ENCODE data around the gene TRAF1.

Gene TRAF1

GRCh38 chr9:120875954-120876841 lies 50.4 kb downstream of the TRAF1 start:
- peak overlapping the region; percentile 75 for H3K4me3 ChIP-seq (ENCODE audit: low read length)
- no peak; the same call in 1 of the 2 replicates for TF ChIP-seq CTCF (conservative IDR thresholded peaks at IDR 0.05; ENCODE audit: low read length)
- DNase-seq (ENCODE audit: low read depth): peak; percentile 75

GRCh38 chr9:120875643-120875953 lies 51.0 kb downstream of the TRAF1 start:
- no peak for DNase-seq (ENCODE audit: low read depth)
- peak overlapping the region; percentile 75 for H3K4me3 ChIP-seq (ENCODE audit: low read length)
- no peak; the same call in 1 of the 2 replicates for TF ChIP-seq CTCF (conservative IDR thresholded peaks at IDR 0.05; ENCODE audit: low read length)

GRCh38 chr9:120875195-120875565 lies 51.4 kb downstream of the TRAF1 start:
- no peak for TF ChIP-seq CTCF (conservative IDR thresholded peaks at IDR 0.05; ENCODE audit: low read length)
- no peak overlapping the region for H3K4me3 ChIP-seq (ENCODE audit: low read length)
- DNase-seq (ENCODE audit: low read depth): no peak

- no peak overlapping the region for H3K4me3 ChIP-seq (ENCODE audit: low read length)
- no peak for DNase-seq (ENCODE audit: low read depth)
- no peak for TF ChIP-seq CTCF (conservative IDR thresholded peaks at IDR 0.05; ENCODE audit: low read length)
Observed at GRCh38 chr9:120874226-120875194, 52.1 kb downstream of the TRAF1 start.

GRCh38 chr9:120873512-120873911 lies 53.1 kb downstream of the TRAF1 start:
- no peak for DNase-seq (ENCODE audit: low read depth)
- no peak overlapping the region for H3K4me3 ChIP-seq (ENCODE audit: low read length)
- no peak for TF ChIP-seq CTCF (conservative IDR thresholded peaks at IDR 0.05; ENCODE audit: low read length)

- H3K4me3 ChIP-seq (ENCODE audit: low read length): no peak overlapping the region
- no peak for TF ChIP-seq CTCF (conservative IDR thresholded peaks at IDR 0.05; ENCODE audit: low read length)
- no peak for DNase-seq (ENCODE audit: low read depth)
Observed at GRCh38 chr9:120872791-120873502, 53.6 kb downstream of the TRAF1 start.
